Globus pallidus (tissue), 1 donor: ENCODE results near the gene ALDOB.

Experiments used
- DNase-seq: peaks from one replicate; pipeline ENCODE4 v3.0.0-alpha.2; 2015; ENCODE audit warnings: low spot score

The ALDOB gene

DNA sequence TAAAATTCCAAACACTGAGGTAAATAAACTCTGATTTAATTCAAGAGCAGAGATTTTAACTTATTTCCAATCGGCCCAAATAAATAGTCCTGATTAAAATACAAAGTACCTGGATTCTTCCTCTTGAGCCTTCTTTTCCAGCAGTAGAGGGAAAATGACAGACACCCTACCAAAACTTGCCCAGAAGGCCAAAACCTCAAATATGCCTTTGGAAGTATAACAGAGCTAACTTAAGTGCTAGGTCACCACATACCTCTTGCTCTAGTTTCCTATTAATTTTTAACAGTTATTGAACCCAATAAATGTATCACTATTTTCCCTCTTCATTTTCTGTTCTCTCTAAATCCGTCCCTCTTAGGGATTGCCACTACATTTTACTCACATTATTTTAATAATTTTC lies 52.2 kb downstream of the ALDOB start:
- DNase-seq = no peak

- DNase-seq = no peak
These were observed 53.7 kb downstream of the ALDOB start for GRCh38 chr9:101381833-101382342.

GRCh38 chr9:101381118-101381517 lies 54.5 kb downstream of the ALDOB start:
- DNase-seq = no peak

DNA sequence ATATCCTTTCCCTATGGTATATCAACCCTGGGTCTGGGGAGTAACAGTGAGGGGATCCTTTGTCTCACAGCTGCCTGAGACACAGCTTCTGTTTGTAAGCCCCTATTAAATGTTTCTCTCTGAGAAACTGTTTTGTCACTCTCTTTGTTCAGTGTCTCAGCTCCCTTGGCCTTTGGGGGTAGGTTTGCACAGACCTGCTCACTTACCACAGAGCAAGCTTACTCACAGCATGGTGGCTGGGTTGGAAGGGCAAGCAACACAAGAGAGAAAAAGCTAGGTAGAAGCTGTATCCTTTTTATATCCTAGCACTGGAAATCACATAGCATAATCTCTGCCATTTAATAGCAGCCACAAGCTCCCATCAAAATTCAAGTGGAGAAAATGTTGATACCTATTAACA lies 55.3 kb downstream of the ALDOB start:
- no peak for DNase-seq

DNA sequence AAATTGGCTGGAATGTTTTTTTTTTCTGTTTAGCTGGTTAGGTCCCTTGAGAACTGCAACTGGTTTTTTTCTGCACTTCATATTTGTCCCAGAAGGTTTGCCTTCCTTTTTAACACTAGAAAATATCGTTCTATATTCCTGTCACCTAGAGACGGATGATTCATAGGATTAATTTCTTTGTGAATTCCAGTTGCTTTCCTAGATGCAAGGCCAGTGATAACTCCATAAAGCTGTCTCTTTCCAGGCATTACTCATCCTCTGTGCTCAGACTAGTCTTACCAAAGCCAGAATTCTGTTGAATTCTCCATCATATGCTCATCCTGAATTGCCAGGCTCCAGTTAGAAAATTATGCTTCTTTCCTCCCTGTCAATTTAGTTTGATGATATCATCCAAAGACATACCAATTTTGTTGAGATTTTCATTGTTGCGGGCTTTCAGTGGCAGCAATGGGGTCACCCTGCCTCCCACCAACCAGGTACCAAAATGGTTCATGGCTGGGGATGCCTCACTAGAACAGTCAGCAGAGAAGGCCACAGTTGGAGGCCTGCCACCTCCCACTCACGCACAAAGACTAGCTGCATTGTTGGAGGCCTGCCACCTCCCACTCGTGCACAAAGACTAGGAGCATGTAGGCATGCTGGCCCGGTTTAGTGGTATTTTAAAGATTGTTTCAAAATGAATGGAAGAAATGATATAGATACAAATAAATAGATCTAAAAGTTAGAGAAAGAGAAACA lies 59.3 kb downstream of the ALDOB start:
- DNase-seq = no peak

DNA sequence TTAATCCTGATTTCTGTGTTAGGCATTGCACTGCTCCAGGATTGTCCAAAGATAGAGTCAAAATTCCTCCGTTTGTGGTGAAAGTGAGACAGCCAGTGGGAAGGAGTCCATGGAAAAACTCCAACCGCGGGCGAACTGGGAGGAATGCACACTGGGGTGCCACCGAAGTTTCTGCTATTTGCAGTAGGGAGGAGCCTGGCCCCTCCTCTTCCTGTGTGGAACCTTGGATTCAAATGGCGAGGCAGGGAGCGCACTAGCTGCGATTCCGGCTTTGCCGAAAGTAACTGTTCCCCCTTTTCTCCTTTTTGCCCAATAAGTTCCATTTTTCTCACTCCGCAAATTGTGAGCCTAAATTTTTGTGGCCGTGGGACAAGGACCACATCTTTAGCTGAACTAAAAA lies 60.0 kb downstream of the ALDOB start:
- no peak for DNase-seq

GRCh38 chr9:101372327-101373118 lies 63.1 kb downstream of the ALDOB start:
- DNase-seq = no peak

DNA sequence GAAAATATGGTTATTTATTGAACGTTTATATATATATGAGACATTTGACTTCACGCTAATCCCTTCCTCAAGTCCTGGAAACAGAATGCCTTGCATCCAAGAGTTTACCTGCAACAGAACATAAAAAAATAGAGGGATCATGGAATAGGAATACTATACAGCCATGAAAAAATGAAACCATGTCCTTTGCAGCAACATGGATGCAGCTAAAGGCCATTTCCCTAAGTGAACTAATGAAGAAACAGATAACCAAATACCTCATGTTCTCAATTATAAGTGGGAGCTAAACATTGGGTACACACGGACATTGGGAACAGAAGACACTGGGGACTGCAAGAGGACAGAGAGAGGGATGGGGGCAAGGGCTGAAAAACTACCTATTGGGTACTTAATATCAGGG lies 63.8 kb downstream of the ALDOB start:
- no peak for DNase-seq
